DMS79 (cell line): ENCODE measurements around the gene GALNT14.

ENCODE experiments used
- DNase-seq: peaks from one replicate; lab custom pipeline; 2025; lab: John Stamatoyannopoulos, UW

The GALNT14 gene

GRCh38 chr2:30899516-30900054 is 238.7 kb downstream of the GALNT14 start:
- DNase-seq, result no peak

GRCh38 chr2:30897539-30897938 is 240.7 kb downstream of the GALNT14 start:
- DNase-seq, result no peak

DNA sequence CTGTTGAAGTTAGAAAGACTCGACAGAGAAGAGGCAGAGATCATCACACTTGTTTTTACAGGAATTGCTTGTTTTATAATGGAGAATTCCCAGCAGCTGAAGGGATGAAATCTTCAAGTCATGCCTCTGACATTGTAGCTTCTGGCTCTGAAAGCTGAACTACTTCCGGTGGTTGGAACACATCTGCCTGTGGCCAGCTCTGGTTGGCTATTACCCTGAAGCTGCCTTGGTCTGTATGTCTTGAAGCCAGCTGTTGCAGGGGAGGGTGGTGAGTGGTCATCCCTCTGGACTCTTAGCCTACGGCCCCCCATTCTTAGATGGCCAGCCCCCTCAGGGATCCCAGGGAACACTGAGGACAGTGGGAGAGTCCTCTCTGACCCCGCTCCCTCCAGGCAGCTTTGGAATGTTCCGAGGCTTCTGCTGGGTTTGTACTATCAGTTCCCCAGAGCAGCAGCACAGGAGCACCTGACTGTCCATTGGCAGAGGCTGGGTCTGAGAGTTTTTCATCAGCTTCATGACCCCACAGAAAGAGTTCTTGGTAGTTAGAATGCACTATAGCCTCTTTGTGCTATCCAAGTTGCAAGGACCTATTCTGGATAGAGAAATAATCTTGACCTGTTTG is 243.6 kb downstream of the GALNT14 start:
- no peak for DNase-seq

DNA sequence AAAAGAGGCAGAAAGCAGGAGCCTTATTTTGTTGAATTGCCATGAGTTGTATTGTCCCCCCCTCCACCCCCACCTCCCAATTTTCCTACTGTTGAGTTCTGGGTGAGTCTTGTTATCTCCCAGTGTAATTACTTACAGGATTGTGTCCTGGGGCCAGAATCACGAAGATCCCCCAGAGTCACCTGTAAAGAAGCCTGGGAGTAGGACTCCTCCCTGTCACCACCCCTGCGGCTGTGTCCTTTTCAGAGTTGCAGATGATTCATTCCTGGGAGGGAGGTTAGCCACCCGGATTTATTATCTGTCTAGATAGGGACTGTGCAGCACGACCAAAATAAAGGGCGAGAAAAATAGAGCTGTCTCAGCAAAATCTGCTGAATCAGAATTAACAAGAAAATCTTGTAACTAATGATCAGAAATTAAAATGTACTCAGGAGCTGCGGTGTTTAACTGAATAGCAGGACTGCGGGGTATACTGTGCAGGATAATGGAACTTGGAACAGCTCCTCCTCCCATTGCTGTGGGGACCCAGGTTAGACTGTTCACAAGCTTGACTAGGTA is 249.3 kb downstream of the GALNT14 start:
- no peak for DNase-seq

- DNase-seq, result no peak
These were observed 252.2 kb downstream of the GALNT14 start for GRCh38 chr2:30886080-30886479.

DNA sequence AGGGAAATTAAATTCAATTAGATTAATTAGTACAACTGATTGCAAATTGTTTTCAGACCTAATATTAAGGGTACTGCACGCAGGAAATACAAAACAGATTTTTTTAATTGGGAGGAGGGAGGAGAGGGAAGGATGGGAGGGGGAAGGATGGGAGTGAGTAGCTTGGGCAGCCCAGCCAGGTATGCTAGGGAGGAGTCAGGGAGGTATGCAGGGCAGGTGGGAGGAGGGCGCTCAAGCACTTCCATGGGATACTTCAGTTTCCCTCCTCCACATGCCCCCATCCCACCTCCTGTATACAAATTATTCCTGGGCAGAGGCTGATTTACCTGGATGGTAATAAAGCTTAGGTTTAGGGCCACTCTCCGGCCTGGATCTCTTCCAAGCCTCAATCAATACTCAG is 254.4 kb downstream of the GALNT14 start:
- DNase-seq, result no peak

DNA sequence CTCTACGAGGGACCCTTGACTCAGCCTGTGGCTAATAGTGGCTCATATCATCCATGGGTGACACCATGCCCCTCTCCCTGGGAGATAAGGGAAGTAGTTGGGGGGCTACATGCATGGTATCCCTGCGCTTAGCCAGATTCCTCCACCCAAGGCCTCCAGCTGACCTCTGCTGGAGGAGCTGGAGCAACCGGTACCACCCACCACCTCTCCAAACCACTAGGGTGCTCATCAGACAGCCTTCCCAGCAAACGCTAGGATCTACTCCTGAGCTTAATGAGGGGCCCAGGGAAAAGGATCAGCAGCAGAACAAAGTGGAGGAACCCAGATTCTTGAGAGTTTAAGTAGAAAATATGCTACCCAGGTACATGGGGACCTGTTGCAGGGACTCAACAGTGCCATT is 255.1 kb downstream of the GALNT14 start:
- no peak for DNase-seq

DNA sequence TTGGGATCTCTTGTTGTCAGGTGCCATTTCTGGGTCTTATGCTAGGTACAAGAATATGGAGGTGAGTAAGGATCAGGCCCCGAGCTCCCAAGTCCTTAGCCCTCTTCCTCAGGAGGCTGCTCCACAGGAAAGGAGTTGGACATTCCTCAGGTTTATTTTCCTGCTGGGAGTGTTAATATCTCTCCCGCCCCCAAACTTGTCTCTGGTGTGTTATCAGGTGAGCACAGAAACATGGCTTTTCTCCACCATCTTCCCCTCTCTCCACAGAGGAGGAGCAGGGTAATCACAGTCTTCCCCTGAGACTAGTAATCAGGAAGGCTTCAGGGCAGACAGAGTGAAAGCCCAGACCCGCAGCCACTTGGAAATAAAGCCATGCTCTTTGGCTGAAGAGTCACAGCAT is 257.7 kb downstream of the GALNT14 start:
- DNase-seq, result no peak

DNA sequence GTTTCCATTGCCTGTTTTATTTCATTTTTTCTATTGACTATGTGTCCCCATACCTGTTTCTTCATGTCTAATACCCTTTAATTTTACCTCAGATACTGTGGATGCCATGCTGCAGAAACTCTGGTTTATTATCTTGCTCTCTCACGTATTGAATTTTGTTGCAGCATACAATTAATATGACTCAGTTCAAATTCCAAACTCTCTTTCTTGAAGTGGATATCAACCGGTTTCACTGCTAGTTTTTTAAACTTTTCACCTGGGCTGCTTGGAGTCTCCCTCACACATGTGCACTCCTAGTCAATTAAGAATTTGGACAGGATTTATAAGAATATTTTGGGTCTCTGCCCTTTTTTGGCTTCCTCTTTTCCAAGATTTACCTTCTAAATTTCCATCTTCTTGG is 260.4 kb downstream of the GALNT14 start:
- DNase-seq, result no peak

- no peak for DNase-seq
These were observed 265.4 kb downstream of the GALNT14 start for GRCh38 chr2:30872797-30873196.

GRCh38 chr2:30871980-30872789 is 266.1 kb downstream of the GALNT14 start:
- no peak for DNase-seq

GRCh38 chr2:30871440-30871839 is 266.8 kb downstream of the GALNT14 start:
- no peak for DNase-seq

DNA sequence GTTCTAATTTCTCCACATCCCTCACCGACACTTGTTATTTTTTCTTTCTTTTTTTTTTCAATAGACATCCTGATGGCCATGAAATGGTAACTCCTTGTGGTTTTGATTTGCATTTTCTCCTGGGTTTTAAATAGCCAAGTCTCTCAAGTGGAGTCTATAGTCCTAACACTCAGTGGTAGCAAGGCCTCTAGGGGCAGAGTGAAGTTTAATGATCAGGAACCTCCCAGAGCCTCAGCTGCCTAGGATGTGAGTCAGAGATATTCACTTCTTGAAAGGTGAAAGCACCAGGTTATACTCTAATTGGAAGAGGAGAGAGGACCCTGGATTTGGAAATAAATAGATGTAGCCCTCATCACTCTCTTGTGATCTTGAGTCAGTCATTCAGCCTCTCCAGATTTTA is 268.3 kb downstream of the GALNT14 start:
- no peak for DNase-seq

DNA sequence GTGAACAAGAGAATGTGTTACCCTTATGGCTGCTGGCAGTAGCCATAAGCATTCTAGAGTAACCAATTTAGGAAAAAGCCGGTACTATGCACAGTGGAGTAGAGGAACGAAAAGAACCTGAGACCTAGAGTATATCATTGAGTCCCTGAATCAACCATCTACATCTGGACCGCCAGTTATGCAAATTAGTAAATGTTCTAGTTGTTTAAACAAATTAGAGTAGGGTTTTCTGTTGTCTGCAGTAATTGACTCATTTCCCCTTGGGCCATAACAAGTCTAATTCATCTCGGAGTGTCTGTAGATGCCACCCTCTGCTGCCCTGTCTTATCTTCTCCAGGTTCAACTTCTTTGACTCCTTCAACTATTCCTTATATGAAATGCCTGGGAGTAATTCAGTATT is 270.9 kb downstream of the GALNT14 start:
- no peak for DNase-seq

DNA sequence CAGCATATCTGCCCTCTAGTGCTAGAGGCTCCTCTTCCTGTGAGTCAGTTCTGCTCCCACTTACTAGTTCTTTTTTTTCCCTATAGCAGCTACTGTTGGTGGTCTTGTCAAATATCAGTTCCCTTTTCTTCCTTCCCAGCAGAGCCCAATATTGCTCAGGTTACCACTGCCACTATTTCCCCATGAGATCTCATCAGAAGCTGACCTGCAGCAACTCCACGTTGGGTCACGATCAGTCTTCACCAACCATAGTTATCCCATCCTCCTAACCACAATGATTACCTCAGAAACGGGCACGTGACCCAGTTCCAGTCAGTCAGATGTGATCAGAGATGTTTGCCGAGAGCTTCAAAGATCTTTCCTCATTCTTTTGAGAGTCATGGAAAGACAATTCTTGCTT is 271.3 kb downstream of the GALNT14 start:
- DNase-seq, result no peak

DNA sequence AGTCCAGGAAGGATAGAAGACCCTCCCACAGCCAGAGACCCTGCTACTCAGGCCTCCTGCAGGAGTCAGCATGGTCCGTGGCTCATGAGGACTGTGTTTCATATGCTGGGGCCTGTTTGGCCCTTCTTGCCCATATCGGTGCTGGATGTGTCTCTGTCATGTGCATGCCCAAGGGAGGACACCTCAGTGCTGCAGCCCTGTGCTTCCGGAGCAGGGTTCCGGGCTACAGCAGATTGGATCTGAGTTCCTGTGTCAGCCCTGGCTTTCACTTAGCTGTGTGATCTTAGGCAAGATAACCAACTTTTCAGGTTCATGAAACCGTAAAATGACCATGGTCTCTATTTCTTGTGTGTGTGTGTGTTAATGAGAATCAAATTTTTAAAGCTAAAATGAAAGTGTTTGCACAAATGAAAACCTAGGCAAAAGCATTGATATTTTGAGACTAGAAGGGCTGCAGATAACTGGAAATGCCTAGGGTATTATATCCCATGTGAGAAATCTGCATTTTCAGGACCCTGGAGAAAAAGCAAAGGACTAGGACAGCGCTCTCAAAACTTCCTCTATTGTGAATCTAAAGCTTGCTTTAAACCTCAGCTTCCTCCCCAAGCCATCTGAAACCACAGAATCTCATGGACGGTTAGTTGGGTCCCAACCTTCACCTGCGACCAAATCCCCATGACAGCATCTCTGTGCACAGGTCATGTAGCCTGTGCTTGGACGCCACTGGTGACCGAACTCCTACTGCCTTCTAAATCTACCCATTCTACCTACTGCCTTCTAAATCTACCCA is 272.2 kb downstream of the GALNT14 start:
- no peak for DNase-seq

DNA sequence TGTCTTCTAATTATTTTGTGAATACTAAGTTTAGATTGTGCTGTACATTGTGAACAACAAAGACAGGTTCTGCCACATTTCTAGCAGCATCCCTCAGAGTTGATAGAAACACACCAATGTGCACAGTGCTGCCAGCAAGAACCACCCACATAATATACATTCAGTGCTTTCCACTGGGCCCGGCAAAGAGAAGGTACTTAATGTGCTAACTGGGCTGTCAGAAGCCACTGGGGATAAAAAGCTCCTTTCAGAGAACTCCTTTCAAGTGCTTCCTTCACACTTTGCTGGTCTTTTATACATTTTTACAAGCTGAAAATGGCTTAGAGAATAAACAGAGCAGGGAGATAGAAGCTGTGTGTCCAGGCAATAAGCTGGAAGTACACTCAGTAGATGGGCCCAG is 273.0 kb downstream of the GALNT14 start:
- no peak for DNase-seq

- no peak for DNase-seq
These were observed 276.1 kb downstream of the GALNT14 start for GRCh38 chr2:30862054-30862651.

GRCh38 chr2:30860726-30861125 is 277.5 kb downstream of the GALNT14 start:
- no peak for DNase-seq
